ENCODE data around the gene MAP1LC3A. TPM values are rescaled to one million over a fixed set of nuclear protein-coding genes. Genes with fewer than 3 reads are reported as not detected.

The MAP1LC3A gene
- total RNA-seq, 1 donor from 2014 or later, result 67.2 TPM

DNA sequence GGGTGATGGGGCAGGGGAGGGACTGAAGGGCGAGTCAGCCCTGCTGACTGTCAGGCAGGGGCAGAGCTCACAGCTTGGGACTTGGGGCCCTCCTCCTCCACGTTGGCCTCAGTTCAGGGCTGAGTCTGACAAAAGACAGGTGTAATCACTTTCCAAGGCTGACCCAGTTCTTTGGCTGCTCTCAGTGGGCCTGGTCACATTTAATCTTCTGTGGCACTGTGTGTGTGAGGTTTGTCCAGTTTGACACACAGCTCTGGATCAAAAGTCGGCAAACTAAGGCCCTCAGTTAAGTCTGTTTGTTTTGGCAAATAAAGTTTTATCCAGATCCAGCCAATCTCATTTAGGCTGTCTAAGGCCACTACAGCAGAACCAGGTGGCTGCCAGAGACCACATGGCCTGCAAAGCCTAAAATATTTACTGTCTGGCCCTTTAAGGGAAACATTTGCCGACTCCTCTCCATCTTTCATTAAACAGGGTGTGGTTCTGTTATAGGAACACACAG lies 5.1 kb upstream of the MAP1LC3A start:
- TF ChIP-seq, protein P1, sequence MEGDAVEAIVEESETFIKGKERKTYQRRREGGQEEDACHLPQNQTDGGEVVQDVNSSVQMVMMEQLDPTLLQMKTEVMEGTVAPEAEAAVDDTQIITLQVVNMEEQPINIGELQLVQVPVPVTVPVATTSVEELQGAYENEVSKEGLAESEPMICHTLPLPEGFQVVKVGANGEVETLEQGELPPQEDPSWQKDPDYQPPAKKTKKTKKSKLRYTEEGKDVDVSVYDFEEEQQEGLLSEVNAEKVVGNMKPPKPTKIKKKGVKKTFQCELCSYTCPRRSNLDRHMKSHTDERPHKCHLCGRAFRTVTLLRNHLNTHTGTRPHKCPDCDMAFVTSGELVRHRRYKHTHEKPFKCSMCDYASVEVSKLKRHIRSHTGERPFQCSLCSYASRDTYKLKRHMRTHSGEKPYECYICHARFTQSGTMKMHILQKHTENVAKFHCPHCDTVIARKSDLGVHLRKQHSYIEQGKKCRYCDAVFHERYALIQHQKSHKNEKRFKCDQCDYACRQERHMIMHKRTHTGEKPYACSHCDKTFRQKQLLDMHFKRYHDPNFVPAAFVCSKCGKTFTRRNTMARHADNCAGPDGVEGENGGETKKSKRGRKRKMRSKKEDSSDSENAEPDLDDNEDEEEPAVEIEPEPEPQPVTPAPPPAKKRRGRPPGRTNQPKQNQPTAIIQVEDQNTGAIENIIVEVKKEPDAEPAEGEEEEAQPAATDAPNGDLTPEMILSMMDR (IDR thresholded peaks at IDR 0.05), result no peak
- Mint-ChIP-seq H3K9me3 (ENCODE audit: unreplicated experiment) (no peaks in the 10 kb centered on the region), H3K4me3 (ENCODE audit: unreplicated experiment) (no peak overlapping the region), H3K4me1 (ENCODE audit: unreplicated experiment) (peaks cover 11% of the 10 kb centered on the region), H3K27ac (ENCODE audit: unreplicated experiment) (no peak overlapping the region), H3K27me3 (ENCODE audit: unreplicated experiment) (no peaks in the 10 kb centered on the region), H3K36me3 (ENCODE audit: unreplicated experiment) (no peaks in the 10 kb centered on the region)
- DNase-seq (ENCODE audit: extremely low spot score, unreplicated experiment), result no peak

DNA sequence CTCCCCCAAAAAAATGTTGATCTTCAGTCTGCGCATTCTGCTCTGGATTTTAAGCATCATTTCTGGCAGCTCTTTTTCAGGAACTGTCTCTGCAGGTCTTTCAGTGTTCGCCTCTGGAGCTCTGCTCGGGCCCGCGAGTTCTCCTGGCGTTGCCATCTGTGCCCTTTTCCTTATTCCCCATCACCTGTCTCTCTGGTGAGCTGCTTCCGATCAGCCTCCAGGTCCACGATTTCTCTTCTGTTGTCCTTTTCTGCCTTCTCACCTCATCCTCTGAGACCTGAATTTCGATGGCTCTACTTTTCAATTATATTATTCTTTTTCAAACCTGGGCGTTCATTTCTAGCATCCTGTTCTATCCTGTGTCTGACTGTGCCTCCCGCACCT lies 590 bp upstream of the MAP1LC3A start:
- TF ChIP-seq, protein P1 (IDR thresholded peaks at IDR 0.05), result no peak
- H3K9me3 Mint-ChIP-seq (ENCODE audit: unreplicated experiment), result no peaks in the 10 kb centered on the region
- peak overlapping the region; percentile 94 for H3K27ac Mint-ChIP-seq (ENCODE audit: unreplicated experiment)
- H3K4me1 Mint-ChIP-seq (ENCODE audit: unreplicated experiment), result peaks cover 13% of the 10 kb centered on the region
- DNase-seq (ENCODE audit: extremely low spot score, unreplicated experiment), result no peak
- H3K36me3 Mint-ChIP-seq (ENCODE audit: unreplicated experiment), result peaks cover 2% of the 10 kb centered on the region
- peak overlapping the region; percentile 87 for H3K4me3 Mint-ChIP-seq (ENCODE audit: unreplicated experiment)
- H3K27me3 Mint-ChIP-seq (ENCODE audit: unreplicated experiment), result no peaks in the 10 kb centered on the region

DNA sequence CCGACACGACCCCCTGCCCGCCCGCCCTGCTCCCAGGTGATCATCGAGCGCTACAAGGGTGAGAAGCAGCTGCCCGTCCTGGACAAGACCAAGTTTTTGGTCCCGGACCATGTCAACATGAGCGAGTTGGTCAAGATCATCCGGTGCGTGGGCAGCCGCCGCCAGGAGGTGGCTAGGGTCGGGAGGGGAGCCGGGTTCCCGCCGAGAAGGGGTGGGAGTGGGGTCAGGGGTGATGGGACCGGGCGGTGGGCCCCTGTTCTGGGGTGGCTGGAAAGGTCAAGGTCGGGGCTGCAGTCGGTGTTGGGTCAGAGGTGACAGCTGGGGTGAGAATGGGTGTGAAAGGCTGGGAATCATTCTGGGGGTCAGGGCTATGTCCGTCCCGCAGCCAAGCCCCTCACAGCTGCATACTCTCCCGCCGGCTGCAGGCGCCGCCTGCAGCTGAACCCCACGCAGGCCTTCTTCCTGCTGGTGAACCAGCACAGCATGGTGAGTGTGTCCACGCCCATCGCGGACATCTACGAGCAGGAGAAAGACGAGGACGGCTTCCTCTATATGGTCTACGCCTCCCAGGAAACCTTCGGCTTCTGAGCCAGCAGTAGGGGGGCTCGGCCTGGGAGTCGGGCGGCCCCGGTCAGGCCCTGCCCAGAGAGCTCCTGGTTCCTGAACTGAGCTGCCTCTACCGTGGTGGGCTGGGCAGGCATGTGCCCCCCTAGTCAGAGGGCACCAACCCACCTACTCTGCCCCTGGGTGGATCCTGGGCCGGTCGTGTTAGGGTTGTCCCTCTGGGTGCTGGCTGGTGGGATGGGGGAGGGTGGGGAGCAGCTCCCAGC lies 1.0 kb downstream of the MAP1LC3A start:
- DNase-seq (ENCODE audit: extremely low spot score, unreplicated experiment), result no peak
- H3K27me3 Mint-ChIP-seq (ENCODE audit: unreplicated experiment), result no peaks in the 10 kb centered on the region
- H3K9me3 Mint-ChIP-seq (ENCODE audit: unreplicated experiment), result no peaks in the 10 kb centered on the region
- peak overlapping the region; percentile 78 for H3K27ac Mint-ChIP-seq (ENCODE audit: unreplicated experiment)
- H3K36me3 Mint-ChIP-seq (ENCODE audit: unreplicated experiment), result peaks cover 2% of the 10 kb centered on the region
- peak overlapping the region; percentile 71 for H3K4me3 Mint-ChIP-seq (ENCODE audit: unreplicated experiment)
- peaks cover 13% of the 10 kb centered on the region for H3K4me1 Mint-ChIP-seq (ENCODE audit: unreplicated experiment)
- TF ChIP-seq, protein P1 (IDR thresholded peaks at IDR 0.05), result no peak

DNA sequence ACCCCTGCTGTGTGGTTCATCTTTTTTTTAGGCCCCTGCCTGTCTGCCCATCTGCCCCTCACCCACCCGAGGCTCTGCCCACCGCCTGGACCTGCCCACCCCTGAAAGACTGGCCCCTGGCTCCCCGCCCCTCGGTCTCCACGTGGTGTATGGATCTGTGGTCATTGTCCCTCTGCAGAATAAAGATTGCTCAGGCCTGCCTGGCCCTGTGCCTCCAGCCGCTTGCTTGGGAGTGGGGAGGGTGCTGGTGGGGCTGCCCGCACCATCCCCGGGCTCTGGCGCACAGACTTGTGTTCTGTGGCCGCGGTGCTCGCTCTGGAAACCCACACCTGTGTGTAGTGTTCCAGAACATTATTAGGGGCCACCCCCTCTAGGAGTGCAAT lies 1.6 kb downstream of the MAP1LC3A start:
- peak overlapping the region; percentile 61 for H3K4me3 Mint-ChIP-seq (ENCODE audit: unreplicated experiment)

DNA sequence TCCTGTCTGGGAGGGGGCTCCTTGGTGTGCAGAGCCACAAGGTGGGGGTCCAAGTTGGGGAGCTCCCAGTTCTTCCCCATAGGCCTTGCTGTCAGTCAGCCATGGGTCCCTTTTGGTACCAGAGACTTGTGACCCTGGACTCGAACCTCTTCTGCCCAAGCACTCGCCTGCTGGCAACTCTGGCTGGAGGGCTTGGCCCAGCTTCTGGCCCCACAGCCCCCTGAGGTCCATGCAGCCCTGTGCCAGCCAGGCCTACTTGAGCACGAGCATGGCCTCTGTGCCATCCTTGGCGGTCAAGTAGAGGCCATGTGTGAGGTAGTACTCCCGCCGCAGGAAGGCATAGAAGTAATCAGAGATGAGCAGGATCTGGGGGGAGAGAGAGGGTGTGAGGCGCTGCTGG lies 2.1 kb downstream of the MAP1LC3A start:
- TF ChIP-seq, protein P1 (IDR thresholded peaks at IDR 0.05), result no peak
- peak overlapping the region; percentile 60 for H3K27ac Mint-ChIP-seq (ENCODE audit: unreplicated experiment)

More for the DNA sequence above, 1.6 kb downstream of the MAP1LC3A start:
- Mint-ChIP-seq H3K36me3 (ENCODE audit: unreplicated experiment) (peaks cover 2% of the 10 kb centered on the region), H3K27me3 (ENCODE audit: unreplicated experiment) (no peaks in the 10 kb centered on the region), H3K27ac (ENCODE audit: unreplicated experiment) (peak overlapping the region; percentile 78), H3K4me1 (ENCODE audit: unreplicated experiment) (peaks cover 13% of the 10 kb centered on the region), H3K9me3 (ENCODE audit: unreplicated experiment) (no peaks in the 10 kb centered on the region)
- TF ChIP-seq, protein P1 (IDR thresholded peaks at IDR 0.05), result no peak
- DNase-seq (ENCODE audit: extremely low spot score, unreplicated experiment), result no peak

More for the DNA sequence above, 2.1 kb downstream of the MAP1LC3A start:
- no peak for DNase-seq (ENCODE audit: extremely low spot score, unreplicated experiment)
- H3K27me3 Mint-ChIP-seq (ENCODE audit: unreplicated experiment), result no peaks in the 10 kb centered on the region
- peaks cover 2% of the 10 kb centered on the region for H3K36me3 Mint-ChIP-seq (ENCODE audit: unreplicated experiment)
- no peak overlapping the region for H3K4me3 Mint-ChIP-seq (ENCODE audit: unreplicated experiment)
- H3K4me1 Mint-ChIP-seq (ENCODE audit: unreplicated experiment), result peaks cover 13% of the 10 kb centered on the region
- no peaks in the 10 kb centered on the region for H3K9me3 Mint-ChIP-seq (ENCODE audit: unreplicated experiment)
